HEK293T (cell line): ENCODE data around the gene GSTA5.

Experiments used
- ARNT ChIP-seq: fragments of 450-650 bp; IDR thresholded peaks from 2 replicates; pipeline ENCODE4 v1.6.1; 2017; ENCODE audit warnings: mild to moderate bottlenecking
- BHLHE40 ChIP-seq: fragments of 450-650 bp; IDR thresholded peaks from 2 replicates; pipeline ENCODE4 v1.6.1; 2016; ENCODE audit warnings: mild to moderate bottlenecking, moderate library complexity, borderline replicate concordance
- ELF4 ChIP-seq: fragments of 450-650 bp; IDR thresholded peaks from 2 replicates; pipeline ENCODE4 v1.6.1; 2017; ENCODE audit warnings: antibody characterized with exemption
- FOXA1 ChIP-seq: fragments of 450-650 bp; IDR thresholded peaks from 2 replicates; pipeline ENCODE4 v1.6.1; 2016; ENCODE audit warnings: mild to moderate bottlenecking
- FOXK2 ChIP-seq: fragments of 450-650 bp; IDR thresholded peaks from 2 replicates; pipeline ENCODE4 v1.6.1; 2016; ENCODE audit warnings: mild to moderate bottlenecking
- FOXM1 ChIP-seq: fragments of 450-650 bp; IDR thresholded peaks from 2 replicates; pipeline ENCODE4 v1.6.1; 2017; ENCODE audit warnings: mild to moderate bottlenecking, borderline replicate concordance
- LEF1 ChIP-seq: fragments of 450-650 bp; IDR thresholded peaks from 2 replicates; pipeline ENCODE4 v1.6.1; 2017; ENCODE audit warnings: mild to moderate bottlenecking, borderline replicate concordance
- NFRKB ChIP-seq: fragments of 450-650 bp; IDR thresholded peaks from 2 replicates; pipeline ENCODE4 v1.6.1; 2016; ENCODE audit warnings: mild to moderate bottlenecking, moderate library complexity
- PKNOX1 ChIP-seq: fragments of 450-650 bp; IDR thresholded peaks from 2 replicates; pipeline ENCODE4 v1.6.1; 2016
- SP1 ChIP-seq: fragments of 450-650 bp; IDR thresholded peaks from 2 replicates; pipeline ENCODE4 v1.6.1; 2017
- TARDBP ChIP-seq: fragments of 450-650 bp; IDR thresholded peaks from 2 replicates; pipeline ENCODE4 v1.6.1; 2016

DNA sequence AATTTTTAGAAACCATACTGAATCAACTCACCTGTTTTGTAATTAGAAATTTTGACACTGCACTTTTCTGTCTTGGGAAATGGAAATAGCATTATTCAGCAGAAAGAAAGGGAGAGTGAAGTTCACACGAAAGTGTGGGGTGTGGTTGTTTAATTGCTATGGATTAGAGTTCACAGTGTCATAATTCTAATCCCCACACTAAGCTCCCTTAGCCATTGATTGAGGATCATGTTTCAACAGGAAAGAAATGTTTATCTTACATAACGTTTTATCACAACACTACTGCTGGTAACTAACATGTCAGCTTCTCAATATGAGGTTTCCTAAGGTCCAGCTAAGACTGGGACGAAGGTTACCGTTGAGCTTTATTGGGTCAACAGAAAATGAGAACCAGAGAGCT lies 31.4 kb upstream of the GSTA5 start:
- TF ChIP-seq ARNT = no peak
- no peak for TF ChIP-seq FOXA1
- TF ChIP-seq NFRKB = no peak
- no peak for TF ChIP-seq LEF1
- TF ChIP-seq PKNOX1 = no peak
- no peak for TF ChIP-seq SP1
- TF ChIP-seq BHLHE40 = no peak
- TF ChIP-seq FOXK2 = no peak
- TF ChIP-seq TARDBP = no peak
- no peak for TF ChIP-seq FOXM1
- no peak for TF ChIP-seq ELF4
